Stomach (tissue), 4 donors: ENCODE data around the gene GATAD1.

Source experiments
- CTCF ChIP-seq, 7 experiments: fragments of 450-650 bp in 4 of 7; fragments of 200-600 bp in 3 of 7; sonication (generic) in 3 of 7; IDR thresholded peaks; one replicate each; pipeline ENCODE4 v1.5.1; 2016 to 2019; ENCODE audit warnings: antibody characterized with exemption in 7 of 7, control low read depth in 2 of 7, mild to moderate bottlenecking in 1 of 7
- EP300 ChIP-seq: sonication (generic); formaldehyde crosslinking; IDR thresholded peaks from one replicate; pipeline ENCODE4 v1.6.1; 2017; ENCODE audit warnings: antibody characterized with exemption
- POLR2A ChIP-seq, 4 donors: fragments of 450-650 bp; IDR thresholded peaks; one replicate each; pipeline ENCODE4 v1.6.1; 2016; ENCODE audit warnings: antibody characterized with exemption in 4 of 4, control low read depth in 2 of 4, mild to moderate bottlenecking in 1 of 4, moderate library complexity in 1 of 4

GRCh38 chr7:92409357-92409756 lies 37.9 kb upstream of the GATAD1 start:
- TF ChIP-seq POLR2A (IDR thresholded peaks at IDR 0.05) (no peak), CTCF (IDR thresholded peaks at IDR 0.05) (no peak), EP300 (no peak)
